H4 (cell line): ENCODE measurements around the gene RAPGEFL1. TPM values are rescaled to one million over a fixed set of nuclear protein-coding genes. Genes with fewer than 3 reads are reported as not detected.
A peak's percentile ranks its signal among the peaks of the same experiment; 100 is the strongest.
"Not testable (repeated sequence)": the region's sequence is repeated elsewhere in the genome, so short reads cannot be mapped to it uniquely, and the experiment has no call there.

ENCODE experiments used
- DNase-seq: peaks from one replicate; pipeline ENCODE4 v3.0.0-alpha.2; 2015; ENCODE audit warnings: low spot score
- total RNA-seq: library from RNA; depleted of rRNA; stranded (reverse); fragments of >200 nt; shearing (Covaris generic); gene quantifications from 2 replicates; pipeline ENCODE4 v1.2.3, GENCODE V29; 2014; rRNA removed

The RAPGEFL1 gene, protein sequence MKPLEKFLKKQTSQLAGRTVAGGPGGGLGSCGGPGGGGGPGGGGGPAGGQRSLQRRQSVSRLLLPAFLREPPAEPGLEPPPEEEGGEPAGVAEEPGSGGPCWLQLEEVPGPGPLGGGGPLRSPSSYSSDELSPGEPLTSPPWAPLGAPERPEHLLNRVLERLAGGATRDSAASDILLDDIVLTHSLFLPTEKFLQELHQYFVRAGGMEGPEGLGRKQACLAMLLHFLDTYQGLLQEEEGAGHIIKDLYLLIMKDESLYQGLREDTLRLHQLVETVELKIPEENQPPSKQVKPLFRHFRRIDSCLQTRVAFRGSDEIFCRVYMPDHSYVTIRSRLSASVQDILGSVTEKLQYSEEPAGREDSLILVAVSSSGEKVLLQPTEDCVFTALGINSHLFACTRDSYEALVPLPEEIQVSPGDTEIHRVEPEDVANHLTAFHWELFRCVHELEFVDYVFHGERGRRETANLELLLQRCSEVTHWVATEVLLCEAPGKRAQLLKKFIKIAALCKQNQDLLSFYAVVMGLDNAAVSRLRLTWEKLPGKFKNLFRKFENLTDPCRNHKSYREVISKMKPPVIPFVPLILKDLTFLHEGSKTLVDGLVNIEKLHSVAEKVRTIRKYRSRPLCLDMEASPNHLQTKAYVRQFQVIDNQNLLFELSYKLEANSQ
- total RNA-seq = 0.23 and 0.74 TPM in 2 replicates

DNA sequence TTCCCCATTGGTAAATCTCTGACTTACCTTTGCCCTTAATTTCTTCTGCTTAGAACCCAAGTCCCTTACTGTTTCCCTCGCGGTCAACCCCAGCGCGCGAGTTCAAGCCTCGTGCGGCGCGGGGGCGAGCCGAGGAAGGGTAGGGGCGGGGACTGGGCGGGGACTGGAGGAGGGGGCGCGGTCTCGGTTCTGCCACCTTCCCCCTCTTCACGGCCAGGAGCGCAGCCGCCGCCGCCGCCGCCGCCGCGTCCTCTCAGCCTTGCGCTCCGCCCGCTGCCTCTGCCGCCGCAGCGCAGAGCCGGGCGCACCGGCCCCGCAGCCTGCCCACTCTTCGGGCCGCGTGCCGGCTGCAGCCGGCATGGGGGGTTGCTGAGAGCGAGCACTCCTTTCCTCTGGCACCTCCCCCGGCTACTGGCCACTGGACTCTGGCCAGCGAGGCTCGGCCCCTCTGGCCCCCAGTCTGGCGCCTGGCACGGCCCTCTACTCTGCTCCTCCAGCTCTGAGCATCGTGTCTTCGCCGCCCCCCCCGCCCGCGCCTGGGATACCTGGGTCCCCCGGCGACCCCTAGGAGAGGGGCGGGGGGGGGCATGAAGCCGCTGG is at the start of gene RAPGEFL1:
Gene RAPGEFL1 (plus strand): TSS at position 196 of the 600 bp plus-strand sequence. CDS start 392 bp downstream, at position 588.
- DNase-seq = no peak

- no peak for DNase-seq
Measured at GRCh38 chr17:40129498-40129897, 47.8 kb upstream of the RAPGEFL1 start.

DNA sequence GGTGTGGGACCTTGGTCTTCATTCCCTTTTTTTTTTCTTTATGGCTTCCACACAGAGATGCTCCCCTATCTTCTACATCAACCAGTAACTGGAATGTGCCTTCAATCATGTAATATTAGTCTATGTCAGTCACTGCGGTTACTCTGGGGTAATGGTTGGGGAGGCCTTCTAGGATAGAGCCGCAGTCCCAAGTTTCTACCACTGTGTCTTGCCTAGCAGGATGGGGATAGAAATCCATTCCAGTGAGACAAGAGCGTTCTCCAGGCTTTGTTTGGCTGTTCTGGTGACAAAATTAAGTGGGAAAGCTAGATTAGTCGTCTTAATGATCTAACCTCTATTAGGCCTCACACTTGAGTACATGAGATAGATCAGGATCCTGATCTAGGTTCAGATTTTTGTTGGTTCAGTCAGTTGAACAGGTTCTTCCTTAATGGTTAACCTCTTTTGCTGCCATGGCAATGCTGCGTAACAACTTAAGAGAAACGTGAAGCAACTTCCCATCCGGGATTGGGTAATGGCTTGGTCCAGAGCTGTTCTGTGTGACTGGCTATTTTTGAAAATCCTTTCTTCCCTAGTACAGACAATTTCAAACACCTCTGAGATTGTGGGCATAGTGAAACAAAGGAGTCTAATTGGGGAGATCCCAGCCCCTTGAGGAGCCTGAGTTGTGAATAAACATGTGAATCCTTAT is 46.8 kb upstream of the RAPGEFL1 start:
- DNase-seq = no peak

GRCh38 chr17:40134184-40134583 is 43.1 kb upstream of the RAPGEFL1 start:
- DNase-seq = no peak

- DNase-seq = no peak
Measured at GRCh38 chr17:40135817-40136216, 41.5 kb upstream of the RAPGEFL1 start.

GRCh38 chr17:40139566-40140058 is 37.7 kb upstream of the RAPGEFL1 start:
- DNase-seq = no peak

DNA sequence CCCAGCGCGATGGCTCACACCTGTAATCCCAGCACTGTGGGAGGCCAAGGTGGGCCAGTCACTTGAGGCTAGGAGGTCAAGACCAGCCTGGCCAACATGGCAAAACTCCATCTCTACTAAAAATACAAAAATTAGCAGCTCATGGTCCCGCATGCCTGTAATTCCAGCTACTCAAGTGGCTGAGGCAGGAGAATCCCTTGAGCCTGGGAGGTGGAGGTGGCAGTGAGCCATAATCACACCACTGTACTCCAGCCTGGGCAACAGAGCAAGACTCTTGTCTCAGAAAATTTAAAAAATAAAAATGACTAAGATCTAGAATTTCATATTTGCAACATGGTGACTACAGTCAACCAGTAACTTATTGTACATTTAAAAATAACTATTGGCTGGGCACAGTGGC is 34.1 kb upstream of the RAPGEFL1 start:
- DNase-seq = not testable (repeated sequence)

DNA sequence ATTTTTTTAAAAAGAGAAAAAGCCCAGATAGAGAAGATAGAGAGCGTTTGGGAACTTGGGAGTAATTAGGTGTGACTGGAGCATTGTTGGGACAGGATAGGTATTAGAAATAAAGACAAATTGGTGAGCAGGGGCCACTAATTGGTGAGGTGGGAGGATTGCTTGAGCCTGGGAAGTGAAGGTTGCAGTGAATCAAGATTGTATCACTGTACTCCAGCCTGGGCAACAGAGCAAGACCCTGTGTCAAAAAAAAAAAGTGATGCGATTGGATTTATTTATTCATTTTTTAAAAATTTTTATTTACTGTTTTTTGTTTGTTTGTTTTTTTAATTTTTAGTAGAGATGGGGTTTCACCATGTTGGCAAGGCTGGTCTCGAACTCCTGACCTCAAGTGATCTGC is 31.8 kb upstream of the RAPGEFL1 start:
- no peak for DNase-seq

DNA sequence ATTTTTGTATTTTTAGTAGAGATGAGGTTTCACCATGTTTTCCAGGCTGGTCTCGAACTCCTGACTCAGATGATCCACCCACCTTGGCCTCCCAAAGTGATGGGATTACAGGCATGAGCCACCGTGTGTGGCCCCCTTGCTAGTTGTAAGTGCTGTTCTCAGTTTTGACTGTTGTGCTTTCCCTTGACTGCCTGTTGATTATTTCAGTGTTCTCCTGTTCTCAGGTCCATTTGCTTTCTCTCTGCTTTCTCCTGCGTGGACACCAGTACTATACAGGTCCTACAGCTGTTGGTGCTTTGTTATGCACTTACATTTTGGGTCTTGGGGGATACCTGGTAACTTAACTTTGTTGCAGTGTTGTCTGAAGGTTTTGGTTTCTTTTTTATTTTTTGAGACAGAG is 28.7 kb upstream of the RAPGEFL1 start:
- DNase-seq = no peak

DNA sequence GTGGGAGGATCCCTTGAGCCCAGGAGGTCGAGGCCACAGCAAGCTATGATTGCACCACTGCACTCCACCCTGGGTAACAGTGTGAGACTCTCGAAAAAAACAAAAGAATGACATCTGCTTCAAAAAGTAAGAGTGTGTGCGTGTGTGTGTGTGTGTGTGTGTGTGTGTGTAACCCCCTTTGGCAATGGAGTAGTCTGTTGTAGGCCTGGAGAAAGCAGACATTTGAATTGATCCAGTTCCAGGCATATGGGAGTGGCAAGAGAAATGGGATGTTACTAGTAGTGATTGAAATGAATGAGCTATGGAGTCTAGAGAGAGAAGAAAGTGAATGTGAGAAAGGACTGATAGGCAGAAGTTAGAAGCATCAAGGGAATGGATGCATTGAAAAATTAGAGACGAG is 27.0 kb upstream of the RAPGEFL1 start:
- DNase-seq = no peak

DNA sequence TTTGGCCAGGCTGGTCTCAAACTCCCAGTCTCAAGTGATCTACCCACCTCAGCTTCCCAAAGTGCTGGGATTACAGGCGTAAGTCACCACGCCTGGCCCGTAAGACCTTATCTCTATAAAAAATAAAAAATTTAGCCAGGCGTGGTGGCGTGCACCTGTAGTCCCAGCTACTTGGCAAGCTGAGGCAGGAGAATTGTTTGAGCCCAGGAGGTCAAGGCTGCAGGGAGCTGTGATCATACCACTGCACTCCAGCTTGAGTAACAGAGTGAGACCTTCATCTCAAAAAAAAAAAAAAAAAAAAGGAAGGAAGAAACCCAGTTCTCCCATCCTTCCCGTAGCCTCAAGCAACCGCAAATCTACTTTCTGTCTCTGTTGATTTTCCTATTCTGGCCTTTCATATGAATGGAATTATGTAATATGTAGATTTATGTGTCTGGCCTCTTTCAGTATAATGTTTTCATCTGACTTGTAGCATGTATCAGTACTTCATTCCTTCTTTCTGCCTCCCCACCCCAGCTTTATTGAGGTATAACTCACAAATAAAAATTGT is 25.8 kb upstream of the RAPGEFL1 start:
- no peak for DNase-seq

DNA sequence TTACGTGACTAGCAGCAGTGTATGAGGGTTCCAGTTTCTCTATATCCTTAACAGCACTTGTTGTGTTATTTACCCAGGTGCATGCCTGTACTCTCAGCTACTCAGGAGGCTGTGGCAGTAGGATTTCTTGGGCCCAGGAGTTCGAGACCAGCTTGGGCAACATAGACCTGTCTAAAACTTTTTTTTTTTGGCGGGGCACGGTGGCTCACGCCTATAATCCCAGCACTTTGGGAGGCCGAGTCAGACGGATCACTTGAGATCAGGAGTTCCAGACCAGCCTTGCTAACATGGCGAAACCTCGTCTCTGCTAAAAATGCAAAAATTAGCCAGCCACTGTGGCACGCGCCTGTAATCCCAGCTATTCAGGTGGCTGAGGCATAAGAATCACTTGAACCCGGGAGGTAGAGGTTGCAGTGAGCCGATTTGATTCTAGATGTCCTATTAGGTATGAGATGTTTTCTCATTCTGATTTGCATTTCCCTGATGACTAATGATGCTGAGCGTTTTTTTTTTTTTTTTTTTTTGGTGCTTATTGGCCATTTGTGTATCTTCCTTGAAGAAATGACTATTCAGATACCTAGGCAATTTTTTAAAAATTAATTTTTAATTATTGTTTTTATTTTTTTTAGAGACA is 23.6 kb upstream of the RAPGEFL1 start:
- no peak for DNase-seq

DNA sequence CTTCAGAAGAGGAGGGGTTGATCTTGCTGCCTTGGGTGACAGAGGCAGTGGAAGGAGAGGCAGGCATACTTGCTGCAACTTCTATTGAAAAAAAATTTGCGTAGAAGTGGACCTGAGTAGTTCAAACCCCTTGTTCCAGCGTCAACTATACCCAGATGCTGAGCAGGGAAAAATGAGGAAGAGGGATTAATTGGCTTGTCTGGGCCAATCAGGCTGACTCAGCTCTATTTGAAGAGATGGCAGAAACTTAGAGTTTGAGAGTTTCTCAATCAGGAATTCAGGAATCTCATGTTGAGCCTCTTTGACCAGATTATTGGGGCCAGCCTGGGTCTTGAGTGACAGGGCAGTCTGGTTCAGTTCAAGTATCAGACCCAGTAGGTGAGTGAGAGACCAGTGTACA is 19.3 kb upstream of the RAPGEFL1 start:
- no peak for DNase-seq

DNA sequence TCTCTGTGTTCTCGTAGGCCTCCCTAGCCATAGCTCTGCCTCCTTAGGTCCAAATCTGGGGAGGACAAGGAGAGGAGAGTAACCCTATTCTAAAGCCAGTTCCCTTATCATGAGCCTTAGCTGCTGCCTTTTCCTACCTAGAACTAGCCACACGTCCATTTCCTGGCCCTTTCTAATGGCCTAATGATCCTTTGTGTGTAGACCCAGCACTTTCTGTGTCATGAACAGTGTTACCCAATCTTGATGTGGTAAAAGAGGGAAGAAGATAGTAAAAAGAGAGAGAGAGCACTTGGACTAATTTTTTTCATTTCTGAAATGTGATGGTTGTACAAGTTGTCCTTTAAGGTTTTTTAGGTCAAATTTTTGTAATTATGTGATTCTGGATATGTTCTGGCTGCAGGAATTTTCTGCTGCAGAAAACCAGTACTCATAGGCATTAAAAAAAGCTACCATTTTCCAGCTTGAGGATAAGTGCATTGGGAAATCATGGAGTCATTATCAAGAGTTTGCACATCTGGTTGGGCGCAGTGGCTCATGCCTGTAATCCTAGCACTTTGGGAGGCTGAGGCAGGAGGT is 18.7 kb upstream of the RAPGEFL1 start:
- DNase-seq = no peak

- no peak for DNase-seq
Measured at GRCh38 chr17:40159456-40159855, 17.8 kb upstream of the RAPGEFL1 start.

GRCh38 chr17:40167685-40168261 is 9.5 kb upstream of the RAPGEFL1 start:
- no peak for DNase-seq

DNA sequence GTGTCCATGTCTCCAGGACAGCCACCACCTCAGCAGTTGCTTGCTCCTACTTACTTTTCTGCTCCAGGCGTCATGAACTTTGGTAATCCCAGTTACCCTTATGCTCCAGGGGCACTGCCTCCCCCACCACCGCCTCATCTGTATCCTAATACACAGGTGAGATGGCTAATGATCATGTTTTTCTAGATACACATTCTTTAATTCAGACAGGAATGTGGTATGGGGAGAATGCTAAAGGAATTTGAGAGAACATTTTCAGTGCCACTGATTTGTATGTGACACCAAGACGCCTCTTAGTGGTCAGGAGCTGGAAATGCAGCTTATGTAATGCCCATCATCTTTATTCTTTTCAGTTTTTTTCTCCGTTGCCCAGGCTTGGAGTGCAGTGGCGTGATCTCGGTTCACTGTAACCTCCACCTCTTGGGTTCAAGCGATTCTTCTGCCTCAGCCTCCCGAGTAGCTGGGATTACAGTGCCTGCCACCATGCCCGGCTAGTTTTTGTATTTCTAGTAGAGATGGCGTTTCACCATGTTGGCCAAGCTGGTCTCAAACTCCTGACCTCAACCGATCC is 8.9 kb upstream of the RAPGEFL1 start:
- peak; percentile 53 for DNase-seq

- DNase-seq = no peak
Measured at GRCh38 chr17:40170325-40170724, 6.9 kb upstream of the RAPGEFL1 start.

DNA sequence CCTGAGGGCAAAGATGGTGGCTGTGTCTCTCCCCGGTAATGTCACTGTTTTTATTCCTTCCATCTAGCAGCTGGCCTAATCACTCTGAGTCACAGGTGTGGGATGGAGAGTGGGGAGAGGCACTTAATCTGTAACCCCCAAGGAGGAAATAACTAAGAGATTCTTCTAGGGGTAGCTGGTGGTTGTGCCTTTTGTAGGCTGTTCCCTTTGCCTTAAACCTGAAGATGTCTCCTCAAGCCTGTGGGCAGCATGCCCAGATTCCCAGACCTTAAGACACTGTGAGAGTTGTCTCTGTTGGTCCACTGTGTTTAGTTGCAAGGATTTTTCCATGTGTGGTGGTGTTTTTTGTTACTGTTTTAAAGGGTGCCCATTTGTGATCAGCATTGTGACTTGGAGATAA is 5.5 kb upstream of the RAPGEFL1 start:
- no peak for DNase-seq

DNA sequence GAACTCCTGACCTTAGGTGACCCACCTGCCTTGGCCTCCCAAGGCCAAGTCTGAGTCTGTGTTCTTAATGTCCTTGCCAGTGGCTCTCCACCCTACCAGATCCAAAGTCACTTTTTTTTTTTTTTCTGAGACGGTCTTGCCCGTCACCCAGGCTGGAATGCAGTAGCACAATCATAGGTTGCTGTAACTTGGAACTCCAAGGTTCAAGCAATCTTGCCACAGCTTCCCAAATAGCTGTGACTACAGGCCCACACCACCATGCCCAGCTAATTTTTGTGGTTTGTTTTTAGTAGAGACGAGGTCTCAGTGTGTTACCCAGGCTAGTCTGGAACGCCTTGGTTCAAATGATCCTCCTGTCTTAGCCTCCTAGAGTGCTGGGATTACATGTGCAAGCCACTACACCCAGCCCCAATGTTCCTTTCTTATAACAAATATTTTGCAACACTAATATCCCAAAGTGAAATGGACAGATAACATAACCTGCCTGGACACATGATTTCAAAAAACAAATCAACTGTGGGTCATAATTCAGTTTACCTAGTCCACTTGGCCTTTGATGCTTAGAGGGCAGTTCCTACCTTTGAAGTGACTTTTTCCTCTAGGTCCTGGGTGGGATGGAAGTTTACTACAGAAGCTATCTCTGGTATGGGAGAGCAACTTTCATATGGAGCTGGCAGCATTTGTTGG is 4.0 kb upstream of the RAPGEFL1 start:
- DNase-seq = no peak
